ENCODE data around the gene SLN. TPM values are rescaled to one million over a fixed set of nuclear protein-coding genes. Genes with fewer than 3 reads are reported as not detected.

Gene SLN
- total RNA-seq, 4 donors from 2014 or later, result 2.7 TPM; not detected in 3

GRCh38 chr11:107699371-107700285 is 12.2 kb downstream of the SLN start:
- Histone ChIP-seq H3K27ac (no peak overlapping the region), H3K27me3 (no peaks in the 10 kb centered on the region), H3K4me3 (no peak overlapping the region), H3K36me3 (no peaks in the 10 kb centered on the region), H3K9me3 (no peaks in the 10 kb centered on the region), H3K4me1 (no peaks in the 10 kb centered on the region)
- 74 to 80% methylated on average over 7 to 15 of the region's 15 CpGs for WGBS, 2 donors (ENCODE audit: low coverage in 1 of 2)
- no peak for TF ChIP-seq EP300 (IDR thresholded peaks at IDR 0.05)
- ATAC-seq, result no peak

DNA sequence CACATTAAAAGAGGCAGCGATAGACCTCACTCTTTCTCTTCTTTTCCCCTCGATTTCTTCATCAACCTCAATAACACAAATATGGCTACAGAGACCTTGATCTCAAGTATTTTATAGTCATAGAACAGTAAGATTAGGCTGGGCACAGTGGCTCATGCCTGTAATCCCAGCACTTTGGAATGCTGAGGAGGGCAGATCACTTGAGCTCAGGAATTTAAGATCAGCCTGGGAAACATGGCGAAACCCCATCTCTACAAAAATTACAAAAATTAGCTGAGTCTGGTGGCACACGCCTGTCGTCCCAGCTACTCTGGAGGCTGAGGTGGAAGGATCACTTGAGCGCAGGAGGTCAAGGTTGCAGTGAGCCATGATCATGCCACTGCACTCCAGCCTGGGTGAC is 14.6 kb downstream of the SLN start:
- Histone ChIP-seq H3K27ac (no peak overlapping the region), H3K4me1 (no peaks in the 10 kb centered on the region), H3K27me3 (no peaks in the 10 kb centered on the region), H3K9me3 (no peaks in the 10 kb centered on the region), H3K36me3 (no peaks in the 10 kb centered on the region), H3K4me3 (no peak overlapping the region)
- TF ChIP-seq POLR2A (IDR thresholded peaks at IDR 0.05) (no peak), EP300 (IDR thresholded peaks at IDR 0.05) (no peak), POLR2AphosphoS5 (IDR thresholded peaks at IDR 0.05) (no peak)
- TF ChIP-seq, protein P1, sequence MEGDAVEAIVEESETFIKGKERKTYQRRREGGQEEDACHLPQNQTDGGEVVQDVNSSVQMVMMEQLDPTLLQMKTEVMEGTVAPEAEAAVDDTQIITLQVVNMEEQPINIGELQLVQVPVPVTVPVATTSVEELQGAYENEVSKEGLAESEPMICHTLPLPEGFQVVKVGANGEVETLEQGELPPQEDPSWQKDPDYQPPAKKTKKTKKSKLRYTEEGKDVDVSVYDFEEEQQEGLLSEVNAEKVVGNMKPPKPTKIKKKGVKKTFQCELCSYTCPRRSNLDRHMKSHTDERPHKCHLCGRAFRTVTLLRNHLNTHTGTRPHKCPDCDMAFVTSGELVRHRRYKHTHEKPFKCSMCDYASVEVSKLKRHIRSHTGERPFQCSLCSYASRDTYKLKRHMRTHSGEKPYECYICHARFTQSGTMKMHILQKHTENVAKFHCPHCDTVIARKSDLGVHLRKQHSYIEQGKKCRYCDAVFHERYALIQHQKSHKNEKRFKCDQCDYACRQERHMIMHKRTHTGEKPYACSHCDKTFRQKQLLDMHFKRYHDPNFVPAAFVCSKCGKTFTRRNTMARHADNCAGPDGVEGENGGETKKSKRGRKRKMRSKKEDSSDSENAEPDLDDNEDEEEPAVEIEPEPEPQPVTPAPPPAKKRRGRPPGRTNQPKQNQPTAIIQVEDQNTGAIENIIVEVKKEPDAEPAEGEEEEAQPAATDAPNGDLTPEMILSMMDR (IDR thresholded peaks at IDR 0.05), result no peak
- ATAC-seq, result no peak
- WGBS, 2 donors (ENCODE audit: low coverage in 1 of 2), result 60 to 65% methylated on average over 1 to 5 of the region's 6 CpGs

GRCh38 chr11:107696140-107696539 is 15.7 kb downstream of the SLN start:
- TF ChIP-seq EP300 (IDR thresholded peaks at IDR 0.05), result no peak
- TF ChIP-seq POLR2AphosphoS5 (IDR thresholded peaks at IDR 0.05), result no peak
- TF ChIP-seq, protein P1 (IDR thresholded peaks at IDR 0.05), result no peak
- TF ChIP-seq POLR2A (IDR thresholded peaks at IDR 0.05), result no peak
- Histone ChIP-seq H3K4me1 (no peaks in the 10 kb centered on the region), H3K9me3 (no peaks in the 10 kb centered on the region), H3K27me3 (no peaks in the 10 kb centered on the region), H3K27ac (peak overlapping the region in 2 of 4 donors; percentile 43 to 50), H3K36me3 (no peaks in the 10 kb centered on the region), H3K4me3 (no peak overlapping the region)
- WGBS, 2 donors (ENCODE audit: low coverage in 1 of 2), result 0% methylated on average over 1 of the region's 1 CpG
- peak; percentile 66 for ATAC-seq

GRCh38 chr11:107695446-107695845 is 16.4 kb downstream of the SLN start:
- H3K9me3 ChIP-seq, result no peaks in the 10 kb centered on the region
- 60% methylated on average over 1 of the region's 1 CpG; no CpG with 5 or more reads in 1 of the 2 donors for WGBS, 2 donors (ENCODE audit: low coverage in 1 of 2)
- TF ChIP-seq POLR2AphosphoS5 (IDR thresholded peaks at IDR 0.05) (no peak), POLR2A (IDR thresholded peaks at IDR 0.05) (no peak), EP300 (IDR thresholded peaks at IDR 0.05) (no peak)
- TF ChIP-seq, protein P1 (IDR thresholded peaks at IDR 0.05), result no peak
- no peaks in the 10 kb centered on the region for H3K36me3 ChIP-seq
- H3K4me1 ChIP-seq, result no peaks in the 10 kb centered on the region
- no peak overlapping the region for H3K4me3 ChIP-seq
- H3K27ac ChIP-seq, result peak overlapping the region in 1 of 4 donors; percentile 50
- no peak for ATAC-seq
- peaks cover under 1% of the 10 kb centered on the region for H3K27me3 ChIP-seq

DNA sequence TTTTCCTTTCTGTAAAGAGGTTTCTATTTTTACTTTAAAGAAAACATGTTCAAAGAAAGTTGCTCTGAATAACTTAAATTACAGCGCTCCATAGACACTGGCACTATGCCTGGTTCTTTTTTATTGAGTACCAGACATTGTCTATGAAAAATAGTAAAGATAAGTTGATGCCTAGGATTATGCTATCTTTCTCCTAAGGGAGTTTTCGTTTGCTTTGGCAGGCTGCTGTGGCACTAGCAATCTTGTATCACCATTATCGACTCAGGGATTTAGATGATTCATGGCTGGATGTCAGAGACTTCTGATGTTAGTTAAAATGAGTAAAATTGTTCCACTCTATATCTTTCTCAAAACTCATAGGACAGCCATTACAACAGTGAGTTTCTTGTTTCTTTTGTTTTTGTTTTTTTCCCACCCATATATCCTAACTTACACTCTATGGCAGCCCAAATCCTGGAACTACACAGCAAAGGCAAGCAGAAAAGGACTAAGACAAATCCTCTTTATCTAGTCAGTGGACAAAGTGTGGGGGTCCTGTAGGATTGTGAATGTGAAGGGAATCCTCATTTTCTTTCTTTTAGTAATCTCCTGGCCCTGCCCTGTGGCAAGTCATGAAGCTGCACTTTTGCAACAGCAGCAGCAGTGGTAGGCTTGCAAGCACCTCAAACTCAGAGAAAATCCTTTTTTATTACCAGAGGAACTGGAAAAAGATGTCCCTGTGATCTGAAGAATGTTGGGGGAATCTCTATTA is 20.7 kb downstream of the SLN start:
- Histone ChIP-seq H3K36me3 (no peaks in the 10 kb centered on the region), H3K4me3 (no peak overlapping the region), H3K27me3 (peaks cover 5% of the 10 kb centered on the region), H3K4me1 (no peaks in the 10 kb centered on the region), H3K9me3 (no peaks in the 10 kb centered on the region), H3K27ac (no peak overlapping the region)
- no peak for ATAC-seq
- TF ChIP-seq POLR2A (IDR thresholded peaks at IDR 0.05), result no peak
- no peak for TF ChIP-seq EP300 (IDR thresholded peaks at IDR 0.05)
- TF ChIP-seq POLR2AphosphoS5 (IDR thresholded peaks at IDR 0.05), result no peak
- TF ChIP-seq, protein P1 (IDR thresholded peaks at IDR 0.05), result no peak
- WGBS, 2 donors (ENCODE audit: low coverage in 1 of 2), result 17 to 24% methylated on average over 2 to 3 of the region's 3 CpGs
